Measurements from ENCODE around the gene TEC. TPM values are rescaled to one million over a fixed set of nuclear protein-coding genes. Genes with fewer than 3 reads are reported as not detected.

Gene TEC
- total RNA-seq, 1 experiment from 2014 or later = 4.5 TPM

GRCh38 chr4:48105230-48105629 is 164.4 kb downstream of the TEC start:
- H3K79me2 ChIP-seq (ENCODE audit: insufficient read depth, low read length) = no peaks in the 10 kb centered on the region

More at GRCh38 chr4:48105230-48105629, 164.4 kb downstream of the TEC start:
- ChIA-PET POLR2A (no interaction called here), RAD21 (ENCODE audit: low non-redundant PET in 1 of 2, low total read pairs in 2 of 2, uncharacterized antibody in 2 of 2, unreplicated experiment in 2 of 2) (no interaction called here), CTCF (no interaction called here)
- H3K36me3 ChIP-seq (ENCODE audit: control insufficient read depth in 1 of 2, insufficient read depth in 2 of 2, low read length in 2 of 2) = no peaks in the 10 kb centered on the region
- no peaks in the 10 kb centered on the region for H3K27me3 ChIP-seq (ENCODE audit: insufficient read depth, low read length)
- H3K27ac ChIP-seq (ENCODE audit: low read depth, low read length) = no peak overlapping the region
- no peaks in the 10 kb centered on the region for H4K20me1 ChIP-seq (ENCODE audit: insufficient read depth)
- intact Hi-C loops (cut with micrococcal nuclease) = no loop called here
- H3K4me1 ChIP-seq (ENCODE audit: control insufficient read depth in 1 of 2, insufficient read depth in 2 of 2, low read length in 2 of 2) = peaks cover 0 to 8% of the 10 kb centered on the region in 2 experiments; a peak in 2 of 4 replicates
- DNase-seq (ENCODE audit: low read depth, low spot score) = no peak
- ATAC-seq = no peak
- H3K9me2 ChIP-seq (ENCODE audit: insufficient read depth) = no peaks in the 10 kb centered on the region
- no peak for TF ChIP-seq POLR2AphosphoS5 (IDR thresholded peaks at IDR 0.05; ENCODE audit: low read depth, low read length)
- no peak for TF ChIP-seq SP1 (IDR thresholded peaks at IDR 0.05; ENCODE audit: low read depth)
- TF ChIP-seq ZNF274 (IDR thresholded peaks at IDR 0.05; ENCODE audit: low read depth, low read length) = no peak
- no peak for TF ChIP-seq EZH2 (IDR thresholded peaks at IDR 0.05)
- TF ChIP-seq CBX3 (IDR thresholded peaks at IDR 0.05; ENCODE audit: low read depth) = no peak
- no peak for TF ChIP-seq JUND (IDR thresholded peaks at IDR 0.05)
- TF ChIP-seq SRF (IDR thresholded peaks at IDR 0.05; ENCODE audit: low read depth) = no peak
- no peak for TF ChIP-seq EZH2phosphoT487 (IDR thresholded peaks at IDR 0.05; ENCODE audit: borderline replicate concordance)
- TF ChIP-seq SIN3A (IDR thresholded peaks at IDR 0.05; ENCODE audit: low read depth) = no peak
- no peak for TF ChIP-seq YY1 (IDR thresholded peaks at IDR 0.05; ENCODE audit: extremely low read depth, insufficient replicate concordance, low read depth, low read length)
- TF ChIP-seq TCF7L2 (IDR thresholded peaks at IDR 0.05; ENCODE audit: borderline replicate concordance, extremely low read depth, insufficient read depth, insufficient read length) = no peak
- no peak for TF ChIP-seq REST (IDR thresholded peaks at IDR 0.05; ENCODE audit: low read depth)
- TF ChIP-seq CTCF (IDR thresholded peaks at IDR 0.05 in 2 of 3, conservative IDR thresholded peaks at IDR 0.05 in 1 of 3; ENCODE audit: borderline replicate concordance in 1 of 3, insufficient read depth in 1 of 3, low read depth in 2 of 3, low read length in 2 of 3) = no peak
- TF ChIP-seq POLR2A (IDR thresholded peaks at IDR 0.05; ENCODE audit: borderline replicate concordance, extremely low read depth, insufficient read depth, insufficient read length) = no peak
- TF ChIP-seq ATF3 (IDR thresholded peaks at IDR 0.05) = no peak
- no peak for TF ChIP-seq ZBTB33 (IDR thresholded peaks at IDR 0.05; ENCODE audit: extremely low read depth, insufficient replicate concordance, low read length)
- no peak for TF ChIP-seq ELF1 (IDR thresholded peaks at IDR 0.05; ENCODE audit: borderline replicate concordance, low read depth)
- H3K9me3 ChIP-seq (ENCODE audit: control insufficient read depth in 1 of 2, insufficient read depth in 1 of 2, low read depth in 1 of 2, low read length in 2 of 2) = no peaks in the 10 kb centered on the region
- no peak overlapping the region for H3K4me3 ChIP-seq (replicated peaks in 1 of 2; ENCODE audit: low read depth in 1 of 2, low read length in 2 of 2)
- no peak overlapping the region for H3K9ac ChIP-seq (ENCODE audit: low read length)
- no TSS peak for BruUV-seq (replicated peaks)
- no peak overlapping the region for H3K4me2 ChIP-seq (ENCODE audit: low read length)
- H2AFZ ChIP-seq (ENCODE audit: low read depth, low read length, poor library complexity, severe bottlenecking) = no peak overlapping the region
